Hepatocyte (in vitro differentiated cells): ENCODE data around the gene MDH1B.

ENCODE experiments used
- EZH2phosphoT487 ChIP-seq: fragments of 200-600 bp; sonication (generic); IDR thresholded peaks from one replicate; pipeline ENCODE4 v1.6.1; 2018; ENCODE audit warnings: antibody characterized with exemption, mild to moderate bottlenecking, low read depth, moderate library complexity; ENCODE audit not compliant: unreplicated experiment, severe bottlenecking
- TF ChIP-seq, protein P1 (sequence below): fragments of 200-600 bp; sonication (generic); IDR thresholded peaks from 2 replicates; pipeline ENCODE4 v1.5.1; 2016; ENCODE audit warnings: antibody characterized with exemption, mild to moderate bottlenecking; ENCODE audit not compliant: poor library complexity

GRCh38 chr2:206733341-206733740, 31.8 kb downstream of the MDH1B start:
- TF ChIP-seq EZH2phosphoT487: no peak
- TF ChIP-seq, protein P1, sequence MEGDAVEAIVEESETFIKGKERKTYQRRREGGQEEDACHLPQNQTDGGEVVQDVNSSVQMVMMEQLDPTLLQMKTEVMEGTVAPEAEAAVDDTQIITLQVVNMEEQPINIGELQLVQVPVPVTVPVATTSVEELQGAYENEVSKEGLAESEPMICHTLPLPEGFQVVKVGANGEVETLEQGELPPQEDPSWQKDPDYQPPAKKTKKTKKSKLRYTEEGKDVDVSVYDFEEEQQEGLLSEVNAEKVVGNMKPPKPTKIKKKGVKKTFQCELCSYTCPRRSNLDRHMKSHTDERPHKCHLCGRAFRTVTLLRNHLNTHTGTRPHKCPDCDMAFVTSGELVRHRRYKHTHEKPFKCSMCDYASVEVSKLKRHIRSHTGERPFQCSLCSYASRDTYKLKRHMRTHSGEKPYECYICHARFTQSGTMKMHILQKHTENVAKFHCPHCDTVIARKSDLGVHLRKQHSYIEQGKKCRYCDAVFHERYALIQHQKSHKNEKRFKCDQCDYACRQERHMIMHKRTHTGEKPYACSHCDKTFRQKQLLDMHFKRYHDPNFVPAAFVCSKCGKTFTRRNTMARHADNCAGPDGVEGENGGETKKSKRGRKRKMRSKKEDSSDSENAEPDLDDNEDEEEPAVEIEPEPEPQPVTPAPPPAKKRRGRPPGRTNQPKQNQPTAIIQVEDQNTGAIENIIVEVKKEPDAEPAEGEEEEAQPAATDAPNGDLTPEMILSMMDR: no peak
